ENCODE results near the gene PRPSAP2.

DNA sequence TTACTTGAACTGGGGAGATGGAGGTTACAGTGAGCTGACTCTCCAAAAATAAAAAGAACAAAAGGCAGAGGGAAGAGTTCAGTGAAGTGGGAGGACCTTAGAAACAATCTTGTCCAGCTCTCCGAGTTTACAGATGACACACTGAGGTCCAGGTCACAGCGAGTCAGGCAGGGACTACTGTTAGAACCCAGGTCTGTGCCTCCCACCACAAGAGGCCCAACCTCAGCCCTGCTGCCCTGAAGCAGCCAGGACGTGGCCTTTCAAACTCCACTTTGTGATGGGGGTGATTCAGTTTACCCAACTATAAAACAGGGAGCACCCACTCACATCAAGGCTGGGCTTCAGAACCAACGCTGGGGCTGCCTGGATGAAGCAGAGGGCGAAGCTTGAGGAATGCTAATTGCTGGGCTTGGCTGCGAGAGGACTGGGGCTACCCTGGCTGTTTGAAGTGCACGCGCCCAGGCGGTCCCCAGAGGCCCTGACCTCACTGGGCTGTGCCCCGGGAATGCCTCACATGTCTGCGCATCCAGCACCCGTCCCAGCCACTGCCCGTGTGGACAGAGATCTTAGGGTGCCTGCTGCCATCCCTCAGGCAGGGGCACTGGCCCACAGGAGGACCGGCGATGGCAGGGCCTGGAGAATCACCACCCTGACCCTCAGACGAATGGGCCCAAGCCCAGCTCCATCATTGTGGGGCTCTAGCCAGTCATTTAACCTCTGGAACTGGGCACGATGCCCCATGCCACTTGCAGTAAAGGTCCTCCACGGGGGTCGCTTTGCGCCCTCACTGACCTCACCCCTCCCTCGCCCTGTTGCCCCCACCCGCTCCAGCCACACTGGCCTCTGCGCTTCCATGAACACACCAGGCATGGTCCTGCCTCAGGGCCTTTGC is 105.4 kb downstream of the PRPSAP2 start:
- TF ChIP-seq EZH2phosphoT487 (IDR thresholded peaks at IDR 0.05) (no peak), EZH2 (IDR thresholded peaks at IDR 0.05) (no peak)
- TF ChIP-seq, protein P1, sequence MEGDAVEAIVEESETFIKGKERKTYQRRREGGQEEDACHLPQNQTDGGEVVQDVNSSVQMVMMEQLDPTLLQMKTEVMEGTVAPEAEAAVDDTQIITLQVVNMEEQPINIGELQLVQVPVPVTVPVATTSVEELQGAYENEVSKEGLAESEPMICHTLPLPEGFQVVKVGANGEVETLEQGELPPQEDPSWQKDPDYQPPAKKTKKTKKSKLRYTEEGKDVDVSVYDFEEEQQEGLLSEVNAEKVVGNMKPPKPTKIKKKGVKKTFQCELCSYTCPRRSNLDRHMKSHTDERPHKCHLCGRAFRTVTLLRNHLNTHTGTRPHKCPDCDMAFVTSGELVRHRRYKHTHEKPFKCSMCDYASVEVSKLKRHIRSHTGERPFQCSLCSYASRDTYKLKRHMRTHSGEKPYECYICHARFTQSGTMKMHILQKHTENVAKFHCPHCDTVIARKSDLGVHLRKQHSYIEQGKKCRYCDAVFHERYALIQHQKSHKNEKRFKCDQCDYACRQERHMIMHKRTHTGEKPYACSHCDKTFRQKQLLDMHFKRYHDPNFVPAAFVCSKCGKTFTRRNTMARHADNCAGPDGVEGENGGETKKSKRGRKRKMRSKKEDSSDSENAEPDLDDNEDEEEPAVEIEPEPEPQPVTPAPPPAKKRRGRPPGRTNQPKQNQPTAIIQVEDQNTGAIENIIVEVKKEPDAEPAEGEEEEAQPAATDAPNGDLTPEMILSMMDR (IDR thresholded peaks at IDR 0.05), result no peak

All from neural progenitor cell (in vitro differentiated cells).